Tibial artery (tissue), 4 donors: ENCODE results near the gene OR52D1.

Source experiments
- DNase-seq, 2 donors: peaks; one replicate each; pipeline ENCODE4 v3.0.0-alpha.2; 2019
- H3K27ac ChIP-seq, 2 donors: fragments of 200-600 bp; sonication (generic) in 1 of 2; 1 replicate in 1 of 2; 2 replicates in 1 of 2; pipeline ENCODE4 v1.5.1; 2018 to 2019; ENCODE audit warnings: mild to moderate bottlenecking in 1 of 2
- H3K27me3 ChIP-seq, 2 donors: fragments of 200-600 bp; sonication (generic) in 1 of 2; one replicate each; pipeline versions ENCODE4 v1.5.1 to v1.6.0; 2016 to 2019
- H3K36me3 ChIP-seq, 3 donors: fragments of 200-600 bp; sonication (generic) in 2 of 3; one replicate each; pipeline ENCODE4 v1.5.1; 2016 to 2019; ENCODE audit warnings: mild to moderate bottlenecking in 2 of 3
- H3K4me1 ChIP-seq, 4 donors: fragments of 200-600 bp; sonication (generic) in 2 of 4; 1 replicate in 3 of 4; 2 replicates in 1 of 4; pipeline ENCODE4 v1.5.1; 2016 to 2019
- H3K4me3 ChIP-seq, 2 donors: fragments of 200-600 bp; sonication (generic) in 1 of 2; 1 replicate in 1 of 2; 2 replicates in 1 of 2; pipeline ENCODE4 v1.5.1; 2018 to 2019; ENCODE audit warnings: mild to moderate bottlenecking in 2 of 2
- H3K9me3 ChIP-seq, 3 donors: fragments of 200-600 bp; sonication (generic) in 1 of 3; one replicate each; pipeline ENCODE4 v1.5.1; 2016 to 2019
- CTCF ChIP-seq, 2 experiments: fragments of 200-600 bp in 1 of 2; fragments of 450-650 bp in 1 of 2; IDR thresholded peaks; one replicate each; pipeline ENCODE4 v1.5.1; 2017 to 2019; ENCODE audit warnings: antibody characterized with exemption in 2 of 2, mild to moderate bottlenecking in 1 of 2, moderate library complexity in 1 of 2
- intact Hi-C: fragments of 100-400 bp; cut with DNase I; formaldehyde crosslinking; loops from one replicate; pipeline ENCODE4 v1.15.0; 2023; ENCODE audit warnings: low total_unique reads

OR52D1 gene

GRCh38 chr11:5488385-5488784 is at the start of gene OR52D1:
TSS of gene OR52D1 (plus strand) at chr11:5488685. CDS start at chr11:5488707, 22 bp downstream.
- H3K27ac ChIP-seq = no peak within 1 kb of the TSS
- no peak for DNase-seq
- H3K4me3 ChIP-seq = no peak within 1 kb of the TSS
- no peaks in the 10 kb centered on the region for H3K36me3 ChIP-seq
- H3K9me3 ChIP-seq = no peaks in the 10 kb centered on the region
- TF ChIP-seq CTCF (IDR thresholded peaks at IDR 0.05) = no peak
- H3K4me1 ChIP-seq = no peaks in the 10 kb centered on the region
- H3K27me3 ChIP-seq = no peaks in the 10 kb centered on the region
- intact Hi-C loops = no loop called here

DNA sequence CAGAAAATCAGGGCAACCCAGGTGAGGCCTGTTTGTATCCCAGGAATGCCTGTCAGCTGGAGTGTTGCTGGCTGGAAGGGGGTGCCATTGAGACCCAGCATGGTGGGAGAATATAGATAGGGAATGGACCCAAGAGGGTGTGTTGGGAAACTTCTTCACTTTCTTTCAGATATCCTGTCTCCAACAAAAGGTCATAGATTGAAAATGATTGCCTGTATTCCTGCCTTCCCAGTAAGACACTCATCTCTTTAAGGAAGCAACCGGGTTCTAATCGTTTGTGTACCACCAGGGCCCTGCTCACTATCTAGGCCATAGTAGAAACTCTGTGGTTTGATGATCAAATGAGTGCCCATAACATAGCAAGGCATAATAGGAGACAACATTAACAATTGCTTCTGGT is 47.1 kb upstream of the OR52D1 start, which contains the start of gene OR51I1:
Gene OR51I1 (minus strand): TSS at position 101 of the 400 bp plus-strand sequence. CDS start 0 bp downstream, at position 101.
- DNase-seq = no peak
- no peaks in the 10 kb centered on the region for H3K27me3 ChIP-seq
- H3K4me1 ChIP-seq = no peaks in the 10 kb centered on the region
- intact Hi-C loops = no loop called here
- no peak within 1 kb of the TSS for H3K4me3 ChIP-seq
- H3K9me3 ChIP-seq = no peaks in the 10 kb centered on the region
- no peak within 1 kb of the TSS for H3K27ac ChIP-seq
- no peaks in the 10 kb centered on the region for H3K36me3 ChIP-seq
- no peak for TF ChIP-seq CTCF (IDR thresholded peaks at IDR 0.05)

- Histone ChIP-seq H3K4me1 (no peaks in the 10 kb centered on the region), H3K9me3 (no peaks in the 10 kb centered on the region), H3K4me3 (no peak overlapping the region), H3K27ac (no peak overlapping the region), H3K27me3 (no peaks in the 10 kb centered on the region), H3K36me3 (no peaks in the 10 kb centered on the region)
- no peak for TF ChIP-seq CTCF (IDR thresholded peaks at IDR 0.05)
- DNase-seq = no peak
- intact Hi-C loops = no loop called here
Observed at GRCh38 chr11:5443835-5444393, 44.6 kb upstream of the OR52D1 start.

- H3K9me3 ChIP-seq = no peaks in the 10 kb centered on the region
- H3K4me3 ChIP-seq = no peak within 1 kb of the TSS
- no peaks in the 10 kb centered on the region for H3K36me3 ChIP-seq
- H3K4me1 ChIP-seq = no peaks in the 10 kb centered on the region
- no peak for TF ChIP-seq CTCF (IDR thresholded peaks at IDR 0.05)
- DNase-seq = no peak
- no peaks in the 10 kb centered on the region for H3K27me3 ChIP-seq
- intact Hi-C loops = no loop called here
- H3K27ac ChIP-seq = no peak within 1 kb of the TSS
Observed at GRCh38 chr11:5449023-5449422, 39.5 kb upstream of the OR52D1 start, which contains the start of gene OR51I2. TSS of gene OR51I2 (plus strand) at chr11:5449323. CDS start at chr11:5453489, 4,166 bp downstream.

DNA sequence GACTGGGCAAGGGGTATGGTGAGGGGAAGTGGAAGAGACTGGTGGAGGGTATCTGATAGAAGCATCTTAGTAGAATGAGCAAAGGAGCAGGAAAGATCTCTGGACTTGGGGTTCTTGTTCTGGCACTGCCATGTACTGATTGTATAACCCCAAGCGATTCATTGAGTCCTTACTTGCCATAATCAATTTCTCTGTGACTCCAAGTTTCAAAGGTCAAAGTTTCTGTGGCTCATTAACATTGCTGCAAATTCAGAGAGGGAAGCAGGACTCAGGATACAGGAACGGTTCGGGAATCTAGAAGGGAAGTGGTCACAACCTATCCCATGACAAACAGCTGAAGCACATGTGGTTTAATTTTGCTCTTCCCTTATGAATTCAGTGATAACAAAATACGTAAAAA is 39.1 kb upstream of the OR52D1 start:
- Histone ChIP-seq H3K4me3 (no peak overlapping the region), H3K4me1 (no peaks in the 10 kb centered on the region), H3K9me3 (no peaks in the 10 kb centered on the region), H3K36me3 (no peaks in the 10 kb centered on the region), H3K27ac (no peak overlapping the region), H3K27me3 (no peaks in the 10 kb centered on the region)
- TF ChIP-seq CTCF (IDR thresholded peaks at IDR 0.05) = no peak
- intact Hi-C loops = no loop called here
- no peak for DNase-seq
